K562 (cell line): ENCODE results near the gene RDH5. TPM values are rescaled to one million over a fixed set of nuclear protein-coding genes. Genes with fewer than 3 reads are reported as not detected.

Experiments
- ATAC-seq: fragments of 200-7000 bp; cut with Tn5 transposase; 3 replicates; pipeline ENCODE4 v1.9.1; 2020; ENCODE audit warnings: moderate library complexity
- BruUV-seq: library from RNA; stranded (reverse); fragments of 400-500 nt; replicated peaks from 2 replicates; lab custom pipeline; 2021; lab: Mats Ljungman, UMichigan
- CTCF ChIA-PET: fragments of 300-600 bp; formaldehyde crosslinking; extraction: SDS; loops from one replicate; lab custom pipeline; 2021; ENCODE audit warnings: low intra/inter-chr PET ratio; lab: Yijun Ruan, JAX
- POLR2A ChIA-PET: fragments of 300-600, 350-650 bp; sonication (Branson Sonifier 250); formaldehyde crosslinking; extraction: SDS; loops from one replicate; lab custom pipeline; 2021; ENCODE audit warnings: antibody characterized with exemption, inconsistent platforms; lab: Yijun Ruan, JAX
- DNase-seq, 4 experiments: peaks; one replicate each; pipeline versions ENCODE4 v3.0.0 to v3.0.0-alpha.2; 2011 to 2018; ENCODE audit warnings: low spot score in 3 of 4, mixed read lengths in 3 of 4; ENCODE audit errors: extremely low read depth in 1 of 4
- FAIRE-seq: peaks from 2 replicates; lab custom pipeline; 2011; peaks lifted over from hg19 to GRCh38; lab: Jason Lieb, UNC
- H2AFZ ChIP-seq: 2 replicates; pipeline ENCODE4 v1.6.0; 2011; ENCODE audit warnings: low read depth, low read length, control low read depth, inconsistent platforms
- H3K27ac ChIP-seq: fragments of 200-600 bp; 3 replicates; pipeline ENCODE4 v1.8.0; 2011; ENCODE audit warnings: low read depth, mild to moderate bottlenecking, control low read depth, inconsistent platforms, low read length, moderate library complexity, mixed read lengths; ENCODE audit errors: extremely low read depth
- H3K27me3 ChIP-seq, 2 experiments: fragments of 300-600 bp in 1 of 2; 2 replicates in 1 of 2; 3 replicates in 1 of 2; pipeline versions ENCODE4 v1.6.0 to v1.8.0; 2011; ENCODE audit warnings: inconsistent platforms in 2 of 2, low read length in 2 of 2, mild to moderate bottlenecking in 1 of 2, mixed read lengths in 1 of 2, moderate library complexity in 1 of 2; ENCODE audit not compliant: control insufficient read depth in 2 of 2, insufficient read depth in 2 of 2
- H3K36me3 ChIP-seq: fragments of 300-600 bp; 3 replicates; pipeline ENCODE4 v1.8.0; 2011; ENCODE audit warnings: mild to moderate bottlenecking, low read length, inconsistent platforms; ENCODE audit not compliant: control insufficient read depth, insufficient read depth
- H3K4me1 ChIP-seq, 2 experiments: fragments of 200-600 bp in 1 of 2; replicated peaks in 1 of 2; 2 replicates in 1 of 2; 3 replicates in 1 of 2; pipeline versions ENCODE4 v1.5.1 to v1.8.0; 2011; ENCODE audit warnings: inconsistent platforms in 2 of 2, low read length in 2 of 2, mild to moderate bottlenecking in 1 of 2, mixed read lengths in 1 of 2, moderate library complexity in 1 of 2; ENCODE audit not compliant: control insufficient read depth in 2 of 2, insufficient read depth in 2 of 2
- H3K4me2 ChIP-seq: 2 replicates; pipeline ENCODE4 v1.6.1; 2011; ENCODE audit warnings: low read length, control low read depth, inconsistent platforms, mixed read lengths; ENCODE audit not compliant: insufficient read depth
- H3K4me3 ChIP-seq: fragments of 200-600 bp; sonication (generic), shearing (Covaris generic); 2 replicates; pipeline ENCODE4 v1.5.1; 2016; ENCODE audit warnings: control low read depth, inconsistent platforms
- H3K79me2 ChIP-seq: fragments of 200-600 bp; 3 replicates; pipeline ENCODE4 v1.8.0; 2011; ENCODE audit warnings: low read length, inconsistent platforms; ENCODE audit not compliant: control insufficient read depth, insufficient read depth
- H3K9ac ChIP-seq, 2 experiments: 2 replicates each; pipeline versions ENCODE4 v1.6.0 to v1.6.1; 2011; ENCODE audit warnings: low read depth in 2 of 2, low read length in 2 of 2, control low read depth in 1 of 2, inconsistent platforms in 1 of 2, mild to moderate bottlenecking in 1 of 2, mixed read lengths in 1 of 2; ENCODE audit not compliant: insufficient read depth in 1 of 2
- H3K9me1 ChIP-seq: one replicate; pipeline ENCODE4 v1.6.0; 2011; ENCODE audit warnings: inconsistent platforms, mild to moderate bottlenecking, low read length, moderate library complexity; ENCODE audit not compliant: control insufficient read depth, insufficient read depth
- H3K9me3 ChIP-seq: replicated peaks from 2 replicates; pipeline ENCODE4 v1.5.1; 2011; ENCODE audit warnings: low read depth, low read length, inconsistent platforms; ENCODE audit not compliant: control insufficient read depth, insufficient read depth
- H4K20me1 ChIP-seq: replicated peaks from 2 replicates; pipeline ENCODE4 v1.6.1; 2011; ENCODE audit warnings: low read length, inconsistent platforms, mixed read lengths; ENCODE audit not compliant: control insufficient read depth, insufficient read depth
- KHSRP ChIP-seq: fragments of 450-650 bp; IDR thresholded peaks from 2 replicates; pipeline ENCODE4 v1.6.1; 2017
- SMAD4 ChIP-seq: fragments of 250-450 bp; sonication (Bioruptor Pico); conservative IDR thresholded peaks from 2 replicates; pipeline ENCODE4 v1.8.0; 2021; ENCODE audit warnings: inconsistent platforms, mild to moderate bottlenecking, moderate library complexity
- WGBS: fragments of 100-300 bp; shearing (Covaris generic); methylation state at CpG from one replicate; pipeline ENCODE4 v1.1.6; 2016; ENCODE audit warnings: low coverage, mixed read lengths; ENCODE audit not compliant: insufficient coverage; ENCODE audit errors: missing lambda C conversion rate; 5-methylcytosine and 5-hydroxymethylcytosine counted together
- in situ Hi-C: fragments of 300-500 bp; cut with MboI; formaldehyde crosslinking; loops from 4 replicates; pipeline ENCODE4 v1.15.0; 2018; ENCODE audit warnings: inconsistent platforms, mixed read lengths
- intact Hi-C: fragments of 100-400 bp; cut with micrococcal nuclease; formaldehyde crosslinking; loops from 2 replicates; pipeline ENCODE4 v1.14.2; 2022
- polyA plus RNA-seq, 8 experiments: library from polyadenylated mRNA; depleted of rRNA in 4 of 8; stranded (reverse) in 5 of 8; unstranded in 3 of 8; fragments of >200 nt; fragmentation: Nextera tagmentation in 2 of 8; fragmentation: Illumina TruSeq in 1 of 8; extraction: Ambion mirVana in 2 of 8; extraction: Trizol in 1 of 8; gene quantifications; 2 replicates each; pipeline versions ENCODE4 v1.2.1 to v1.2.3, GENCODE V29; 2011 to 2014; ENCODE audit warnings: inconsistent platforms in 1 of 8, missing spikeins in 1 of 8
- total RNA-seq, 7 experiments: library from RNA; depleted of rRNA in 6 of 7; stranded (reverse); fragments of >200 nt in 6 of 7; fragmentation: Illumina TruSeq in 2 of 7; extraction: Trizol in 2 of 7; gene quantifications; 2 replicates each; pipeline versions ENCODE4 v1.2.1 to v1.2.3, GENCODE V29; 2011 to 2021; ENCODE audit warnings: low replicate concordance in 1 of 7

Gene RDH5
- total and polyA plus RNA-seq, 9 of the 15 experiments (the other 6 are each of a cell fraction or from before 2014, with no cell fraction given), result 0.28 to 2.0 (median 1.1) TPM; not detected in 1

DNA sequence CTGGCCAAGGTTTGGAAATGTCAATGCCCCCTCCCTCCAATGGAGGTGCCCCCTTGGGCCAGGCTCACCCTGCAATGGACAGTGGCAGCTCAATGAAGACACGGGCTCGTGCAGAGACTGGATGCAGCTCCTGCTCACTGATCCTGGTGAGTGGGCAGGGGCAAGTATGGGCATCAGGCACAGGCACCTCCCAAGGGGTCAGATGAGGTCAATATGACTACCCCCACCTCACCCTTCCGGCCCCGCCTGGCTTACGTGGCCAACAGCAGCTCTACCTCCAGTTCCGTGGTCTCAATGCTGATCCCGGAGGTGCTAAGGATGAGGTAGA lies 26.0 kb upstream of the RDH5 start:
- 44% methylated on average over 7 of the region's 7 CpGs for WGBS
- Histone ChIP-seq H2AFZ (no peak overlapping the region), H3K27me3 (peaks cover 21 to 51% of the 10 kb centered on the region in 2 experiments; a peak in 4 of 5 replicates), H3K9ac (no peak overlapping the region), H3K9me1 (no peaks in the 10 kb centered on the region), H3K4me1 (peaks cover 0 to 11% of the 10 kb centered on the region in 2 experiments; a peak in 1 of 5 replicates), H3K9me3 (no peaks in the 10 kb centered on the region), H4K20me1 (no peaks in the 10 kb centered on the region; the same call in 1 of the 2 replicates), H3K27ac (no peak overlapping the region), H3K4me3 (no peak overlapping the region), H3K4me2 (no peak overlapping the region), H3K79me2 (no peaks in the 10 kb centered on the region), H3K36me3 (no peaks in the 10 kb centered on the region)
- intact Hi-C loops (no loop called here), in situ Hi-C loops (no loop called here)
- DNase-seq (no peak), FAIRE-seq (no peak), ATAC-seq (no peak)
- ChIA-PET POLR2A (interaction anchor here (0.6 to 1.0 kb wide), 2 partner anchors 22 to 89 kb away, joined by 3 read pairs; no protein-coding TSS in a partner anchor), CTCF (no interaction called here)
- BruUV-seq, result no TSS peak
- TF ChIP-seq KHSRP, result no peak

DNA sequence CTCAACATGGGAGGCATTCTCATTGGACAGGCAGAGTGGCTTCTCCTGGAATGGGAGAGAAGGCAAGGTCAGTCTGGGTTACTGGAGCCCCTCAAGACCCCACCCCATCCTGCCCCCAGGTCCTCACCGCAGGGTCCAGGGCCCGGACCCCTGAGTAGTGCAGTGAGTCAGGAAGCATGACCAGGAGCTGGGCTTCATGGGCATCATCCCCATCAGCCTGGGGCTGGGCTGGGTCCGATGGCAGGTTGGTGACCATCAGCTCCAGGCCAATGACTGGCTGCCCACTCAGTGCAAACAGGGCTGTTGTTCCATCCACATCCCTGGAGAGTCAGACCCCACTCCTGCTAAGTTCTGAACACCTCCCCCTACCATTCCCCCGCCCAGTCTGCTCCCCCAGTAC lies 25.5 kb upstream of the RDH5 start:
- Histone ChIP-seq H3K9me1 (no peaks in the 10 kb centered on the region), H3K27ac (no peak overlapping the region), H3K79me2 (no peaks in the 10 kb centered on the region), H3K4me2 (no peak overlapping the region), H3K9ac (no peak overlapping the region), H3K36me3 (no peaks in the 10 kb centered on the region), H3K27me3 (peaks cover 20 to 53% of the 10 kb centered on the region in 2 experiments; a peak in 4 of 5 replicates), H3K9me3 (no peaks in the 10 kb centered on the region), H4K20me1 (no peaks in the 10 kb centered on the region; the same call in 1 of the 2 replicates), H3K4me3 (no peak overlapping the region), H3K4me1 (peaks cover 0 to 11% of the 10 kb centered on the region in 2 experiments; a peak in 1 of 5 replicates), H2AFZ (no peak overlapping the region)
- FAIRE-seq, result no peak
- DNase-seq, result no peak
- no TSS peak for BruUV-seq
- intact Hi-C loops, result no loop called here
- no peak for TF ChIP-seq SMAD4 (CRISPR knock-in tag)
- 9% methylated on average over 4 of the region's 4 CpGs for WGBS
- POLR2A ChIA-PET, result interaction anchor here (0.5 to 1.0 kb wide), 3 partner anchors 13 to 49 kb away, joined by 3 to 4 read pairs (median 3); a partner anchor contains a TSS
- in situ Hi-C loops, result no loop called here
- CTCF ChIA-PET, result no interaction called here
- ATAC-seq, result no peak
